Kidney capillary endothelial cell (primary cell): ENCODE measurements around the gene KDM3A.

Experiments used
- DNase-seq: peaks from one replicate; pipeline ENCODE4 v3.0.0-alpha.2; 2018; ENCODE audit warnings: low spot score

Gene KDM3A

GRCh38 chr2:86440631-86441391 lies at the start of gene KDM3A:
Gene KDM3A, plus strand, starts transcription at chr2:86441371. Its CDS starts 677 bp downstream, at chr2:86442048.
- peak; percentile 99 for DNase-seq

DNA sequence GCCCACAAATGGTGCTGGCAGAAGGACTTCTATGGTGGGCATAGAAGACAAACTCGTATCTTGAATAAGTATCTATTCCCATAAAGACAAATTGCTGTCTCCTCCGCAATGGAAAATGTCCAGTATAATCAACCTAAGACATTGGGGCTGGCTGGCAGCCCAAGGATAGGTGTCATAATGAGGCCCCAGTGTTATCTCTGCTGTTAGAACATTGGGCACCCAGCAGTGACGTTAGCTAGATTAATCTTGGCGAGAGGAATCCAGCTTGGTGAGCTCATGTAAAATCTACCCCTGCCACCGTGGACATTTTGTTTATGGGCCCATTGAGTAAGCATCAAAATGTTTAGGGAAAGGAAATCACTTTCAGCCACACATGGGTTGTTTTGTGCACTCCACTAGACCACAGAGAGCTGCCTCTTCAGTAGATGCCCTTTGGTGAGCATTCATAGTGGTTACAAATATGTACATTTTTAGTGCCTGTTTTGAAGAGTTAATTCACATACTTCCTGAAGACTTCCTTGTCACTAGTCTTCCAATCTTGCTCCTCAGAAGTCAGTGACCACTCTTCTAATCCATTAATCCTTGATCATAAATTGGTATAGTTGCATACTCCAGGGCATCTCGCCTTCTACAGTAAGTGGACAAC lies 48.2 kb upstream of the KDM3A start:
- DNase-seq = no peak

DNA sequence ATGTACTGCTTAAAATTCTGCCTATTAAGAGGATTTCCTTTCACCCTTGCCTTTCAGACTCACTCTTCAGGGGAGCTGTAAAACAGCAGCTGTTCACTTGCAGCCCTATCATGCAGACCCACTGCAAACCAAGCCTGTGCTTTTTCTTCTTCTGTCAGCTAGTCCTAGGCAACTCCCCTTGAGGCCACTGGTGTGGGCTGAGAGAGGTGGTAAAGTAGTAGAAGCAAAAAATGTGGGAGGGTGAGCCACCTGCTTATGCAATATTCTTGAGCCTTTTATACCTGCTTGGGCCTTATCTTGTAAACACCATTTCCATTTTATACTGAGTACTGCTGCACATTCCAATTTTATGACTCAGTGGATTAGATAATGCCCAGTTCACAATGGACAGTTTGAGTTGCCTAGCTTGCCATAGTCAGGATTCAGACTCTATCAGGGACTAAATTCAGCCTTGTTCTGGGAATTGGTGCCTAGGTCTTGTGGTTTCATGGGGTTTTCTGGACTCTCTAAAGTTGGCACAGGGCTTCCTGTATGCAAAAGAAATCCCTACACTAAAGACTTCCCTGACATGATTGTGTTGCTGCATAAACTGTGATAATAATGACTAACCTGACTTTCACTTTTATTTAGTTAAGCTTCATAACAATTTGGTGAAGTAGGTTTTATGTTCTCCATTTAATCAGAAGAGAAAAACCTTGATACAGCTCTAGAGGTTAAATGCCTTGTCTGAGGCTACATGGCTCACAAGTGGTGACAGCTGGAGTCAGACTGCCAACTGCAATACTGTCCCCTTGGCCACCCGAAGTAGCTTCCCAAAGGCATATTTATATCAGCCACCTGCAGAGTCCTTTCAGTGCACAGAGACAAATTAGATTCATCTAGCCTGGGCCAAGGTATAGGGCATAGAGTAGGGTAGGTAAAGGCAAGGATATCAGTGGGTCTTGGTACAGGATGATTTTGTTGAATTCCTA lies 47.4 kb upstream of the KDM3A start:
- DNase-seq = peak; percentile 42

DNA sequence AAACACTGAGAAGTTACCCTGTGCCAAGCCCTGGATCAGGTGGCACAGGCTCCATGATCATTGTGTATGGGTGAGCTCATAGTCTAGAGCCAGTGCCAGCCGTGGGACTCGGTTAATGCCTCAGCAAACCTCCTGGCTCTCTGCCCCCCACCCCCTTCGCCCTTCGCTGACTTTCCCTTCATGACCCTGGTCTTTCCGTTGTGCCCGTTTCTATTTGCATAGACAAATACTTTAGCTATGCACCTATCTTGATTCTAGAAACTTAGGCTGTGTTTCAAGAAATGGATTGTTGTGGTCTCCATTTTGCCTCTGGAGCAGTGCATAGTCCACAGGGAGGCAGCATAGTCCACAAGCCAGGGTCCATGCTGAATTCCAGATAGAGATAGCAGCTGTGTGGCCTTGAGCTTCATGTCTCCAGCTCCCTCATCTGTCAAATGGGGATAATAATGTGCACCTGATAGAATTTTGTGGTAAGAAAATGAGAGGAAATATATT lies 44.8 kb upstream of the KDM3A start:
- no peak for DNase-seq

DNA sequence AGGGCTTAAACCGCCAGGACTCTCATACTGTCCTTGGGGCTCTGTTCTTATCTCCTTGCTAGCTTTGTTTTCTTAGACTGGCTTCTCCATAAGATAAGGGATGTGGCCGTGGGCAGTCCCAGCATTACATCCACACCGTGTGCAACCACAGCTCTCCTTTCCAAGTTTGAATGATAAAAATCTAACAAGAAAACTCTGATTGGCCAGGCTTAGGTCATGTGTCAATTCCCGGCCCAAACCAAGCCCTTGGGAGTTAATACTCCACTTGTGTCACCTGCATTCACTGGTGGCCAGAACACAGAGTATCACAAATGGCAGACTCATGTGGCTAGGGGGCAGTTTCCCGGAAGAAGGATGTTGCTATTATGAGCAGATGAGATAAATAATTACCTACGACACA lies 43.2 kb upstream of the KDM3A start:
- no peak for DNase-seq

DNA sequence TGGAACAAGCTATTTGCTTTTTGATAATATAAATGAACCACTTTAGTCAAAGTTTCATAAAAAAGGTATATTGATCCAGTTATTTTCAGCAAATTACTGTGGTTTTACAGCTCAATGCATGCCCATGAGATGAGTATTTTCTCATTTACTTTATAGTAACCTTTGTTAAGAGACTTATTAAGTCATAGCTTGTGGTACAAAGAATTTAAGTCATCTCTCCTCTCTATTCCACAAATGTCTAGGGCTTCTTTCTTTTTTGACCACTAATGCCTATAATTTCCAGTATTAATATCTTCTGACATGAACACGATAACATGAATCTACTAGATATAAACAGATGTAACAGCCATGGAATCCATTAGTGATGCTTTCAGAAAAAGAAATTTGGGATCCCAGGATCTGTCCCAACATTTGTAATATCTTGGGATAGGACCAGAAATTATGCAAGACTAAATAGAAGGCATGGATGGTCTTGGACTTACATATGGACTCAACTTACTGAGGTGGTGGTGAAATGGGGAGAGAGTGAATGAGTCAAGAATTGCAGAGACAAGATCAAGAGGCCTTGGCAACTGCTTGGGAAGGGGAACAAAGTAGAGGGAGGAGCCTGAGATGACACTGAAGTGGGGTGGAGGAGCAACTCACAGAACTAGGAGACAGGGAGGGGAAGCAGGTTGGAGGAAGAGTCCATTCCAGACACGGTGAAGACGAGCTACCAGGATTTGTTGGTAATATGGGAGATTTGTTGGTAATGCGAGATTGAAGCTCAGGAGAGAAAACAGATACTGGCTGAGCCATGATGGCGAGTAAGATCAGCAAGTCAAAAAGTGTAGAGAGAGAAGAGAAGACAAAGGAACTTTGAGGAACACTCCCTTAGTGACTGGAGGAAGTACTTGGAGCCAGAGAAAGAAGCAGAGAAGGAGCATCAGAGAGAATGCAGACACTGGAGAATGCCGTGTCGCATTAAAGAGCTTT lies 42.4 kb upstream of the KDM3A start:
- no peak for DNase-seq

GRCh38 chr2:86400321-86400720 lies 40.9 kb upstream of the KDM3A start:
- DNase-seq = no peak

- DNase-seq = no peak
These were observed 30.6 kb upstream of the KDM3A start for GRCh38 chr2:86410581-86410980.

GRCh38 chr2:86411396-86411795 lies 29.8 kb upstream of the KDM3A start:
- no peak for DNase-seq

DNA sequence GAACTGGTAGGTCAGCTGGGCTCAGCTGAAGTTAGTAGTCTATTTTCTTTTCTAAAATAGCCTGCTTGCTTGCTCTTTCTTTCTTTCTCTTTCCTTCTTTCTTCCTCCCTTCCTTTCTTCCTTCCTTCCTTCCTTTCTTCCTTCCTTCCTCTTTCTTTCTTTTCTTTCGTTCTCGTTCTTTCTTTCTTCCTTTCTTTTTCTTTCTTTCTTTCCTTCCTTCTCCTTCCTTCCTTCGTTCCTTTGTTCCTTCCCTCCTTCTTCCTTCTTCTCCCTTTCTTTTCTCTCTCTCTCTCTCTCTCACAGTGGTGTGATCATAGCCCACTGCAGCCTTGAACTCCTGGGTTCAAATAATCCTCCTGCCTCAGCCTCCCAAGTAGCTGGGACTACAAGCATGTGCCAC lies 29.2 kb upstream of the KDM3A start:
- DNase-seq = no peak

- DNase-seq = no peak
These were observed 27.7 kb upstream of the KDM3A start for GRCh38 chr2:86413296-86414094.

- DNase-seq = no peak
These were observed 26.2 kb upstream of the KDM3A start for GRCh38 chr2:86414996-86415395.

DNA sequence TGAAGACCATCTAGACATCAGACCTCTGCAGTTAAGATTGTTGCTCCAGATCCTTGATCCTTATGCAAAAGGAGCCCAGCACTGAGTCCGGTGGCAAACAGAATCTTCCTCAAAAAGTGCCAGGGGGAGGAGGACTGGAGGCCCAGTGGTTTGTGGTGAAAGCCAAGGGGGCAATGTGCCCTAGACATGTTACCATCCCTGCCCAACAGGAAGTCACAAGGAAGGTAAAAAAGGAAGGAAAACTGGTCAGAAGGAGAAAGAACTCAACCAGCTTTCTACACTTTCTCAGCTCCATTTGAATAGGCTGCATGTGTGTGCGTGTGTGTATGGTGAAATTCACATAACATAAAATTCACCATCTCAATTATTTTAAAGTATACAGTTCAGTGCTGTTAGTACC lies 25.0 kb upstream of the KDM3A start:
- no peak for DNase-seq

- no peak for DNase-seq
These were observed 23.2 kb upstream of the KDM3A start for GRCh38 chr2:86417961-86418360.

DNA sequence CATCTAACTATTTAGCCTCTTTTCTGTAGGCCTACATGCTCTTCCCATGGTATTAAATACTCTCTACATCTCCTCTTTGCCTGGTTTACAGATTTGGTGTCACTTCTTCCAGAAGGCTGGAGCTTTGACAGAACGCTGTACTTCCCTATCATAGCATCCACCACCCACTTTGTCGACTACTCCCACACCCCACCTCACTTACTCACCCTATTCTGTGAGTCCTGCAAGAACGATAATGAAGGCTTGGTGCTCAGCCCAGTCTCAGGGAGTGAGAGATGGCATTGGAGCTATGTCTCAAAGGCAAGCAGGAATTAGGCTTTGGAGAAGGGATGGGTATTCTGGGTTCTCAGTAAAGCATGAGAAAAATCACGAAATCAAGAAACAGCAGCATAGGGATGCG lies 20.3 kb upstream of the KDM3A start:
- no peak for DNase-seq

GRCh38 chr2:86426271-86426670 lies 14.9 kb upstream of the KDM3A start:
- DNase-seq = no peak

DNA sequence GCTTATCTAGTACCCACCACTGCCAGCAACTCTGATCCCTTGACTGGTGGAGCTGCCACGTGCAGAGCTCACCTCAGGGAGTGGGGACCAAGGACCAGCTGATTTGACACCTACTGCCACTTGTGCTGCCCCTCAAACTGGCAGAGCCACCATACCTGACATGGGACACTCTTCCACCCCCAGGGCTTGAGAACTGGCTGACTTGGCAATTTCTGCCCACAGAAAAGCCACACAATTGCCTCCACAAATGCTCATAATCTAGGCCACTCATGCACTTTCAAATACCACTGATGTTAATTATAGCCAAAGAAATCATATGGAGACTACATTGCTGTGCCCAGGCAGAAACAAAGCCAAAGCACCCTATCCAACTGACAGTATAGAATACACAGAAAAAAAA lies 11.8 kb upstream of the KDM3A start:
- DNase-seq = no peak

DNA sequence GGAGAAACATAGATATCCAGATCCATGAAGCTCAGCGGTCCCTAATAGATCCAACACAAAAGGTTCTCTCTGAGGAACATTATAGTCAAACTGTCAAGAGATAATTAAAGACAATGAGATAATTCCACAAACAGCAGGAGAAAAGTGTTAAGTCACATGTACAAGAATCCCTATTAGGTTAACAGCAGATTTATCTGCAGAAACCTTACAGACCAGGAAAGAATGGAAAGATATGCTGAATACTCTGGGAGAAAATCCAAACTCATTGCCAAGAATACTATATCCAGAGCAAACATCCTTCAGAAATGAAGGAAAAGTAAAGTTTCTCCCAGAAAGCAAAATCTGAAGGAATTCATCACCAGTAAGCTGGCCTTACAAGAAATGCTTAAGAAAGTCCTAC lies 10.8 kb upstream of the KDM3A start:
- no peak for DNase-seq

DNA sequence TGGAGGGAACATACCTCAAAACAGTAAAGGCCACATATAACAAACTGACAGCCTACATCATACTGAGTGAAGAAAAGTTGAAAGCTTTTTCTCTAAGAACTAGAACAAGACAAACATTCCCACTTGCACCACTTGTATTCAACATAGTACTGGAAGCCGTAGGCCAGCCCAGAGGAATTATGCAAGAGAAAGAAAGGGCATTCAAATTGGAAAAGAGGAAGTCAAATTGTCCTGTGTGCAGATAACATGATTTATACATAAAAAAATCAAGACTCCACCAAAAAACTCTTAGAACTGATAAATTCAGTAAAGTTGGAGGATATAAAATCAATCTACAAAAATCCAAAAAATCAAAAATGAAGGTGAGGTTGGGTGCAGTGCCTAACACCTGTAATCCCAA lies 8.0 kb upstream of the KDM3A start:
- no peak for DNase-seq

DNA sequence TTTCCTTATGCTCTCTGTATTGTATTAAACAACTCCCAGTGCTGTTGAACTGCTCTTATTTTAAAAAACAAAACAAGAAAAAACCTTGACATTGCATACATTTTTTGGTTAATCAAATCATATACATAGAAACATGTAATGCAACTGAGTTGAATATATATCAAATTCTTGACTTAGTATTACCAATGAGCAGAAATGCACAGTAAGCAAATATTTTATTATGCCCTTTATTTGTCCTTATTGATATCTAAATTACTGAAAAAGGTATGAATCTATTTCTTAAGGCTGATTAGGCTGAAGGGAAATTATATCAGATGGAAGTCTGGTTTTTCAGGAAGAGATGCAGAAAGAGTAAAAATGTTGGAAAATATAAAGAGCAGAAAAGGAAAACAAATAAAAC lies 6.9 kb upstream of the KDM3A start:
- no peak for DNase-seq
